Left ventricle myocardium inferior (tissue), 1 donor: ENCODE measurements around the gene ZNF831. TPM values are rescaled to one million over a fixed set of nuclear protein-coding genes. Genes with fewer than 3 reads are reported as not detected.

Experiments used
- DNase-seq: peaks from one replicate; pipeline ENCODE4 v3.0.0-alpha.2; 2020
- H3K27ac ChIP-seq: fragments of 200-600 bp; replicated peaks from 2 replicates; pipeline ENCODE4 v1.8.0; 2021
- H3K27me3 ChIP-seq: fragments of 200-600 bp; 2 replicates; pipeline ENCODE4 v1.8.0; 2021; ENCODE audit warnings: low read depth
- H3K36me3 ChIP-seq: fragments of 200-600 bp; 2 replicates; pipeline ENCODE4 v1.8.0; 2021
- H3K4me1 ChIP-seq: fragments of 200-600 bp; 2 replicates; pipeline ENCODE4 v1.8.0; 2021
- H3K4me3 ChIP-seq: fragments of 200-600 bp; 2 replicates; pipeline ENCODE4 v1.8.0; 2021; ENCODE audit warnings: mild to moderate bottlenecking, moderate library complexity
- H3K9me3 ChIP-seq: fragments of 200-600 bp; replicated peaks from 2 replicates; pipeline ENCODE4 v1.8.0; 2021
- intact Hi-C: fragments of 100-400 bp; cut with micrococcal nuclease; formaldehyde crosslinking; loops from one replicate; pipeline ENCODE4 v1.11.0; 2022
- total RNA-seq: library from RNA; stranded (reverse); fragmentation: NEBNext Ultra II Directional; extraction: Animal tissue kit (Norgen Biotek cat#: 25700); gene quantifications from one replicate; pipeline ENCODE4 v1.2.1, GENCODE V29; 2021
- TF ChIP-seq, protein P1 (sequence below): fragments of 200-600 bp; IDR thresholded peaks from 2 replicates; pipeline ENCODE4 v1.8.0; 2021; ENCODE audit warnings: antibody characterized with exemption, mild to moderate bottlenecking, borderline replicate concordance
- donor health status: DM: no; HTN: yes; CAD: no; lungs with severe emphysema.

Gene ZNF831
- total RNA-seq, 1 donor from 2014 or later: 0.05 TPM

DNA sequence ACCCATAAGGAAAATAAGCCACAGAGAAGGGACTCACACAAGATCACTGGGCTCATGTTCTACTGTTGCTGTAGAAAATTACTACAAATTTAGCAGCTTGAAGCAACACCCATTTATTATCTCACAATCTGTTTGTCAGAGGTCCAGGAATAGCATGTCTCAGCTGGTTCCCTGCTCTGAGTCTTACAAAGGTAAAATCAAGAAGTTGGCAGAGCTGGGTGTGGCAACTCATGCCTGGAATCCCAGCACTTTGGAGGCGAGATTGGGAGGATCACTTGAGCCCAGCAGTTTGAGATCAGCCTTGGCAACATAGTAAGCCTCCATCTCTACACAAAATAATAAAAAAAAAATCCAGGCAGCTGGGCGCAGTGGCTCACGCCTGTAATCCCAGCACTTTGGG is 28.5 kb upstream of the ZNF831 start:
- no peak overlapping the region for H3K4me3 ChIP-seq
- peaks cover 14% of the 10 kb centered on the region for H3K4me1 ChIP-seq
- no peaks in the 10 kb centered on the region for H3K36me3 ChIP-seq
- no peak for DNase-seq
- intact Hi-C loops: no loop called here
- H3K27me3 ChIP-seq: no peaks in the 10 kb centered on the region
- TF ChIP-seq, protein P1, sequence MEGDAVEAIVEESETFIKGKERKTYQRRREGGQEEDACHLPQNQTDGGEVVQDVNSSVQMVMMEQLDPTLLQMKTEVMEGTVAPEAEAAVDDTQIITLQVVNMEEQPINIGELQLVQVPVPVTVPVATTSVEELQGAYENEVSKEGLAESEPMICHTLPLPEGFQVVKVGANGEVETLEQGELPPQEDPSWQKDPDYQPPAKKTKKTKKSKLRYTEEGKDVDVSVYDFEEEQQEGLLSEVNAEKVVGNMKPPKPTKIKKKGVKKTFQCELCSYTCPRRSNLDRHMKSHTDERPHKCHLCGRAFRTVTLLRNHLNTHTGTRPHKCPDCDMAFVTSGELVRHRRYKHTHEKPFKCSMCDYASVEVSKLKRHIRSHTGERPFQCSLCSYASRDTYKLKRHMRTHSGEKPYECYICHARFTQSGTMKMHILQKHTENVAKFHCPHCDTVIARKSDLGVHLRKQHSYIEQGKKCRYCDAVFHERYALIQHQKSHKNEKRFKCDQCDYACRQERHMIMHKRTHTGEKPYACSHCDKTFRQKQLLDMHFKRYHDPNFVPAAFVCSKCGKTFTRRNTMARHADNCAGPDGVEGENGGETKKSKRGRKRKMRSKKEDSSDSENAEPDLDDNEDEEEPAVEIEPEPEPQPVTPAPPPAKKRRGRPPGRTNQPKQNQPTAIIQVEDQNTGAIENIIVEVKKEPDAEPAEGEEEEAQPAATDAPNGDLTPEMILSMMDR: no peak
- H3K27ac ChIP-seq: no peak overlapping the region
- H3K9me3 ChIP-seq: no peaks in the 10 kb centered on the region

DNA sequence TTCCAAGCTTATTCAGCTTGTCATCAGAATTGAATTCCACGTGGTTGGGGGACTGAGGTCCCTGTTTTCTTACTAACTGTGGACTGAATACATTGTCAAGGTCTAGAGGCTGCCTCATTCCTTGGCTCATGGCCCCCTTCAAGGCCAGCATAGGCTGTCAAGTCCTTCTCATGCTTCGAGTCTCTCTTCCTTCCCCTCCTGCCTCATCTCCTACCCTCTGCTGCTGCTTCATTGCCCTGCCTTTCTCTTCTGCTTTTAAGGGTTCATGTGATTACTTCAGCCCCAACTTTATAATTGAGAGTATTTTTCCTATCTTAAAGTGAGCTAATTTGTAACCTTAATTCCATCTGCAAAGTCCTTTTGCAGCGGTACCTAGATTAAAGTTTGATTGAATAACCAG is 27.6 kb upstream of the ZNF831 start:
- intact Hi-C loops: no loop called here
- H3K27me3 ChIP-seq: no peaks in the 10 kb centered on the region
- H3K27ac ChIP-seq: no peak overlapping the region
- no peak for DNase-seq
- no peaks in the 10 kb centered on the region for H3K36me3 ChIP-seq
- TF ChIP-seq, protein P1: no peak
- peaks cover 18% of the 10 kb centered on the region for H3K4me1 ChIP-seq
- no peaks in the 10 kb centered on the region for H3K9me3 ChIP-seq
- no peak overlapping the region for H3K4me3 ChIP-seq

- intact Hi-C loops: no loop called here
- peak; percentile 74 for DNase-seq
Observed at GRCh38 chr20:59137532-59137931, 26.1 kb upstream of the ZNF831 start.

DNA sequence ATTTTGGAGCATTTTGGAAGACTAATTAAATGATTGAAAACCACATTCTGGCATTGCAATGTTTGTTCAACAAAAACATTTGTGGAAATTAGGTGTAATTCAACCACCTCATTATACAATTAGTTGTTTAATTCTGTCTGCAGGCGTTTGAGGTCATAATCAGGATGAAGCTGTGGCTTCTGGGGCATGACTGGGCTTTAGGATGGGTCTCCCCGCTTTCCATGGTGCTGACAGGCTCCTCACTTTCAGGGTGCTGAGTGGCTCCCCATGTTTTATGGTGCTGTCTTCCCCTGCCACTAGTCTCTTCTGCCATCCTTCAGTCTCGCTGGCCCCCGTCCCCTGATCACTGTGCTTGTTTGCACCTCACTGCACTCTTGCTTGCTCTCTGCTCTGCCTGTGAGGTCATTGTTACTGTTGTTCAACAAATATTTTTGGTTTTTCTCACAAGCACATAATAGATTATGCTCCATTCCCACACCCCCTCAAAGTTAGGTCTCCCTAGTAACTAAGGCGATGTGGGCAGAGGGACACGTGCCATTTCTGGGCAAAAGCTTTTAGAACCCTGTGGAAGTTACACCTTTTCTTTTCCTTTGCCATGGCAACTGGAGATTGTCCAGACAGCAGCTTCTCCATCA is 25.4 kb upstream of the ZNF831 start:
- Histone ChIP-seq H3K36me3 (no peaks in the 10 kb centered on the region), H3K27me3 (no peaks in the 10 kb centered on the region), H3K4me3 (no peak overlapping the region), H3K9me3 (no peaks in the 10 kb centered on the region), H3K27ac (no peak overlapping the region), H3K4me1 (peaks cover 18% of the 10 kb centered on the region)
- DNase-seq: no peak
- TF ChIP-seq, protein P1: no peak
- intact Hi-C loops: no loop called here

More at GRCh38 chr20:59137532-59137931, 26.1 kb upstream of the ZNF831 start:
- Histone ChIP-seq H3K4me3 (no peak overlapping the region), H3K27ac (no peak overlapping the region), H3K4me1 (peaks cover 18% of the 10 kb centered on the region), H3K36me3 (no peaks in the 10 kb centered on the region), H3K27me3 (no peaks in the 10 kb centered on the region), H3K9me3 (no peaks in the 10 kb centered on the region)
- TF ChIP-seq, protein P1: no peak

DNA sequence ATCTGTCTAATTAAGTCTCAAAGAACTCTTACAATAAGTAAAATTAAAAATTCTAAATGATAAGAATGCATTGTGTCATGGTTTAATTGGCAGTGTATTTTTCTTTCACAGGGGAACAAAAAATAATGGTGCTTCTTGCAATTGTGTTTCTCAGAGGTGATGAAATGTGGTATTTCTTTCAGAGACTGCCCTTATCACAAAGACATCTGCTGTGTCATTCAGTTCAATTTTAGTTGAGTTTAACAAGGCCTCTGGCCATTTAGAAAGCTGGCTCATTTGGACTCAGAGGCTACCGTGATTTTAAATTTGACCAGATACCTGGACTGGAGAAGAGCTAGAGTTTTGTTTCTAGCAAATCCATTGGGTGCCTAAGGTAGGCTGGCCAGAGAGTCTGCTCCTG is 23.6 kb upstream of the ZNF831 start:
- Histone ChIP-seq H3K9me3 (no peaks in the 10 kb centered on the region), H3K4me1 (peaks cover 18% of the 10 kb centered on the region), H3K27me3 (no peaks in the 10 kb centered on the region), H3K4me3 (no peak overlapping the region), H3K36me3 (no peaks in the 10 kb centered on the region), H3K27ac (no peak overlapping the region)
- TF ChIP-seq, protein P1: no peak
- no peak for DNase-seq
- intact Hi-C loops: no loop called here
